Heart left ventricle (tissue), 13 donors: ENCODE results near the gene NOP53.

Experiments used
- POLR2A ChIP-seq, 2 donors: fragments of 450-650 bp; IDR thresholded peaks; one replicate each; pipeline ENCODE4 v1.6.1; 2017; ENCODE audit warnings: antibody characterized with exemption in 2 of 2, mild to moderate bottlenecking in 2 of 2, moderate library complexity in 2 of 2
- TF ChIP-seq, protein P1 (sequence below), 12 donors: fragments of 200-600 bp; sonication (generic) in 4 of 12; IDR thresholded peaks; one replicate each; pipeline versions ENCODE4 v1.5.0 to v1.8.0; 2018 to 2022; ENCODE audit warnings: antibody characterized with exemption in 12 of 12, mild to moderate bottlenecking in 5 of 12
- donor health status: ischemic (EF 13 %, LVEDD 7.1; RV severe dilation, severe dysfunction).
- donor health status: DM: no; HTN: yes; CAD: no.
- donor health status: DM: no; HTN: no; CAD: no.
- donor health status: ischemic (EF 25% LVEDD 6.9; RV normal size, moderate dysfunction).
- donor health status: ischemic (EF 25% LVEDD 5.7; RV mildly dilated, moderate dysfunction).
- donor health status: ischemic (EF 35%, LVEDD 5.7; RV mildly dilated, moderate dysfunction).
- donor health status: nonischemic (EF 11% LVEDD 7.7; RV severe dilation, severe dysfunction).
- donor health status: DM: yes; HTN: yes; CAD: no.
- donor health status: PGD.
- donor health status: ischemic (EF 29% LVEDD 5.4; RV normal size, mild dysfunction).
- donor health status: nonischemic (EF 23%, LVEDD 6.1; RV moderate dilation, normal function).

DNA sequence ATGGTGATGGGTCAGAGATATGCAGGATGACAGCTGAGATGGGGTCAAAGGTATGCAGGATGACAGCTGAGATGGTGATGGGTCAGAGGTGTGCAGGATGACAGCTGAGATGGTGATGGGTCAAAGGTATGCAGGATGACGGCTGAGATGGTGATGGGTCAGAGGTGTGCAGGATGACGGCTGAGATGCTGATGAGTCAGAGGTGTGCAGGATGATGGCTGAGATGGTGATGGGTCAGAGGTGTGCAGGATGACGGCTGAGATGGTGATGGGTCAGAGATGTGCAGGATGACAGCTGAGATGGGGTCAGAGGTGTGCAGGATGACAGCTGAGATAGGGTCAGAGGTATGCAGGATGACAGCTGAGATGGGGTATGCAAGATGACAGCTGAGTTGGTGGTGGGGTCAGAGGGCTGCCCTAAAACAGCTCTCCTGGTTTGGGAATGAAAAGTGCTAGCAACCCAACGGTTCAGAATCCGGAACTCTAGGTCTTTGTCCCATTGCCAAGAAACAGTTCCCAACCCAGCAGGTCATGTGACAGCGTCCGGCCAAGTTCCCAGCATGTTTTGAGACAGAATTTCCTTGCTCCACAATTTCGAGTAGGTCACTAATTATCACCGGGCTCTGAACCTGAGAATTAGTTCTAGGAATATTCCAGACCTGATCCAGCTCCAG, 36.4 kb downstream of the NOP53 start:
- TF ChIP-seq, protein P1, sequence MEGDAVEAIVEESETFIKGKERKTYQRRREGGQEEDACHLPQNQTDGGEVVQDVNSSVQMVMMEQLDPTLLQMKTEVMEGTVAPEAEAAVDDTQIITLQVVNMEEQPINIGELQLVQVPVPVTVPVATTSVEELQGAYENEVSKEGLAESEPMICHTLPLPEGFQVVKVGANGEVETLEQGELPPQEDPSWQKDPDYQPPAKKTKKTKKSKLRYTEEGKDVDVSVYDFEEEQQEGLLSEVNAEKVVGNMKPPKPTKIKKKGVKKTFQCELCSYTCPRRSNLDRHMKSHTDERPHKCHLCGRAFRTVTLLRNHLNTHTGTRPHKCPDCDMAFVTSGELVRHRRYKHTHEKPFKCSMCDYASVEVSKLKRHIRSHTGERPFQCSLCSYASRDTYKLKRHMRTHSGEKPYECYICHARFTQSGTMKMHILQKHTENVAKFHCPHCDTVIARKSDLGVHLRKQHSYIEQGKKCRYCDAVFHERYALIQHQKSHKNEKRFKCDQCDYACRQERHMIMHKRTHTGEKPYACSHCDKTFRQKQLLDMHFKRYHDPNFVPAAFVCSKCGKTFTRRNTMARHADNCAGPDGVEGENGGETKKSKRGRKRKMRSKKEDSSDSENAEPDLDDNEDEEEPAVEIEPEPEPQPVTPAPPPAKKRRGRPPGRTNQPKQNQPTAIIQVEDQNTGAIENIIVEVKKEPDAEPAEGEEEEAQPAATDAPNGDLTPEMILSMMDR (IDR thresholded peaks at IDR 0.05), result no peak
- TF ChIP-seq POLR2A (IDR thresholded peaks at IDR 0.05), result no peak
